Right ventricle myocardium superior (tissue), 1 donor: Measurements from ENCODE around the gene CTAGE15. TPM values are rescaled to one million over a fixed set of nuclear protein-coding genes. Genes with fewer than 3 reads are reported as not detected.
"Not testable (repeated sequence)": the region's sequence is repeated elsewhere in the genome, so short reads cannot be mapped to it uniquely, and the experiment has no call there.

Source experiments
- ATAC-seq: fragments of 200-7000 bp; cut with Tn5 transposase; one replicate; pipeline ENCODE4 v1.9.1; 2020; ENCODE audit warnings: mild to moderate bottlenecking; ENCODE audit not compliant: poor library complexity
- DNase-seq: peaks from one replicate; pipeline ENCODE4 v3.0.0-alpha.2; 2020
- intact Hi-C: fragments of 100-400 bp; cut with DNase I; formaldehyde crosslinking; loops from one replicate; pipeline ENCODE4 v1.11.2; 2022
- long read RNA-seq: library from polyadenylated mRNA; unstranded; transcript quantifications from one replicate; pipeline ENCODE4 v2.0.0, GENCODE V29; 2021
- total RNA-seq: library from RNA; stranded (reverse); fragmentation: NEBNext Ultra II Directional; extraction: Animal tissue kit (Norgen Biotek cat#: 25700); gene quantifications from one replicate; pipeline ENCODE4 v1.2.1, GENCODE V29; 2021
- donor health status: DM: no; HTN: yes; CAD: no; lungs with severe emphysema.

Gene CTAGE15
- not detected for total RNA-seq
- long read RNA-seq, result 0 reads

GRCh38 chr7:143571501-143571900 lies at the start of gene CTAGE15:
TSS of gene CTAGE15 (plus strand) at chr7:143571801. CDS start at chr7:143571818, 17 bp downstream.
- DNase-seq, intact Hi-C loops, ATAC-seq: not testable (repeated sequence)

- peak; percentile 93 for ATAC-seq
These were observed 49.2 kb upstream of the CTAGE15 start for GRCh38 chr7:143522309-143522916.

GRCh38 chr7:143531169-143531926 lies 40.3 kb upstream of the CTAGE15 start:
- DNase-seq, intact Hi-C loops: not testable (repeated sequence)
- peak; percentile 74 for ATAC-seq

More at GRCh38 chr7:143522309-143522916, 49.2 kb upstream of the CTAGE15 start:
- intact Hi-C loops, DNase-seq: not testable (repeated sequence)

GRCh38 chr7:143531932-143532331 lies 39.7 kb upstream of the CTAGE15 start:
- DNase-seq, intact Hi-C loops: not testable (repeated sequence)
- ATAC-seq, result peak; percentile 71

GRCh38 chr7:143533213-143533839 lies 38.3 kb upstream of the CTAGE15 start:
- DNase-seq, intact Hi-C loops: not testable (repeated sequence)
- ATAC-seq, result peak; percentile 53

GRCh38 chr7:143536443-143536842 lies 35.2 kb upstream of the CTAGE15 start:
- DNase-seq, intact Hi-C loops, ATAC-seq: not testable (repeated sequence)

- intact Hi-C loops, DNase-seq: not testable (repeated sequence)
- peak; percentile 70 for ATAC-seq
These were observed 28.1 kb upstream of the CTAGE15 start for GRCh38 chr7:143543288-143544038.

- intact Hi-C loops, DNase-seq, ATAC-seq: not testable (repeated sequence)
These were observed 15.6 kb upstream of the CTAGE15 start for GRCh38 chr7:143555968-143556367.

- intact Hi-C loops, DNase-seq: not testable (repeated sequence)
- ATAC-seq, result peak; percentile 84
These were observed 8.3 kb upstream of the CTAGE15 start for GRCh38 chr7:143563306-143563705.

GRCh38 chr7:143566001-143566400 lies 5.6 kb upstream of the CTAGE15 start:
- intact Hi-C loops, ATAC-seq: not testable (repeated sequence)

GRCh38 chr7:143588183-143588582 lies 16.6 kb downstream of the CTAGE15 start:
- ATAC-seq, intact Hi-C loops: not testable (repeated sequence)

More at GRCh38 chr7:143566001-143566400, 5.6 kb upstream of the CTAGE15 start:
- DNase-seq, result not testable (repeated sequence)

GRCh38 chr7:143589897-143590296 lies 18.3 kb downstream of the CTAGE15 start:
- ATAC-seq, intact Hi-C loops, DNase-seq: not testable (repeated sequence)

More at GRCh38 chr7:143588183-143588582, 16.6 kb downstream of the CTAGE15 start:
- DNase-seq, result not testable (repeated sequence)

GRCh38 chr7:143598086-143598485 lies 26.5 kb downstream of the CTAGE15 start:
- DNase-seq, result peak; percentile 28
- ATAC-seq, intact Hi-C loops: not testable (repeated sequence)

- ATAC-seq, intact Hi-C loops, DNase-seq: not testable (repeated sequence)
These were observed 31.9 kb downstream of the CTAGE15 start for GRCh38 chr7:143603549-143603948.

GRCh38 chr7:143606088-143606487 lies 34.5 kb downstream of the CTAGE15 start:
- ATAC-seq, DNase-seq, intact Hi-C loops: not testable (repeated sequence)

GRCh38 chr7:143615545-143615944 lies 43.9 kb downstream of the CTAGE15 start:
- intact Hi-C loops, DNase-seq: not testable (repeated sequence)

GRCh38 chr7:143617204-143617603 lies 45.6 kb downstream of the CTAGE15 start:
- intact Hi-C loops, ATAC-seq, DNase-seq: not testable (repeated sequence)

More at GRCh38 chr7:143615545-143615944, 43.9 kb downstream of the CTAGE15 start:
- not testable (repeated sequence) for ATAC-seq

GRCh38 chr7:143620058-143620457 lies 48.5 kb downstream of the CTAGE15 start:
- intact Hi-C loops, DNase-seq: not testable (repeated sequence)
- ATAC-seq, result peak; percentile 80
